Measurements from ENCODE around the gene FRMD1.

FRMD1 gene

GRCh38 chr6:168004023-168004422 lies 75.0 kb downstream of the FRMD1 start:
- no peak for DNase-seq (ENCODE audit: low spot score)
